Gastrocnemius medialis (tissue), 4 donors: ENCODE measurements around the gene GRM5. TPM values are rescaled to one million over a fixed set of nuclear protein-coding genes. Genes with fewer than 3 reads are reported as not detected.

Experiments used
- ATAC-seq, 2 donors: fragments of 150-250 bp; one replicate each; pipeline ENCODE4 v1.9.1; 2016
- DNase-seq, 2 donors: peaks; one replicate each; pipeline ENCODE4 v3.0.0-alpha.2; 2019
- H3K27ac ChIP-seq, 4 donors: fragments of 200-600 bp; sonication (generic); 1 replicate in 1 of 4; 2 replicates in 3 of 4; pipeline ENCODE4 v1.5.1; 2016 to 2018; ENCODE audit warnings: mild to moderate bottlenecking in 2 of 4, moderate library complexity in 1 of 4
- H3K27me3 ChIP-seq, 3 donors: fragments of 200-600 bp; sonication (generic) in 2 of 3; 1 replicate in 1 of 3; 2 replicates in 2 of 3; pipeline versions ENCODE4 v1.5.1 to v1.6.0; 2016 to 2019; ENCODE audit warnings: mild to moderate bottlenecking in 1 of 3, moderate library complexity in 1 of 3
- H3K36me3 ChIP-seq, 2 donors: fragments of 200-600 bp; sonication (generic) in 1 of 2; one replicate each; pipeline ENCODE4 v1.5.1; 2017 to 2018
- H3K4me1 ChIP-seq, 2 donors: fragments of 200-600 bp; sonication (generic) in 1 of 2; one replicate each; pipeline ENCODE4 v1.5.1; 2016 to 2017; ENCODE audit warnings: mild to moderate bottlenecking in 2 of 2
- H3K4me3 ChIP-seq, 4 donors: fragments of 200-600 bp; sonication (generic) in 3 of 4; 1 replicate in 1 of 4; 2 replicates in 3 of 4; pipeline ENCODE4 v1.5.1; 2016 to 2019; ENCODE audit warnings: mild to moderate bottlenecking in 2 of 4
- H3K9me3 ChIP-seq, 3 donors: fragments of 200-600 bp; sonication (generic) in 2 of 3; 1 replicate in 1 of 3; 2 replicates in 2 of 3; pipeline ENCODE4 v1.5.1; 2016 to 2019
- POLR2A ChIP-seq, 2 donors: fragments of 450-650 bp; IDR thresholded peaks; one replicate each; pipeline ENCODE4 v1.6.1; 2017; ENCODE audit warnings: antibody characterized with exemption in 2 of 2, mild to moderate bottlenecking in 2 of 2, moderate library complexity in 2 of 2
- in situ Hi-C, 4 donors: fragments of 200-750 bp; cut with MboI; loops; one replicate each; pipeline versions ENCODE4 v1.15.0 to v1.8.0; 2017; ENCODE audit warnings: low sequenced_read_pairs in 4 of 4
- intact Hi-C: fragments of 100-400 bp; cut with DNase I; formaldehyde crosslinking; loops from one replicate; pipeline ENCODE4 v1.15.1; 2023; ENCODE audit warnings: low total_unique reads
- total RNA-seq, 4 donors: library from RNA; depleted of rRNA; stranded (reverse); fragments of >200 nt; gene quantifications; one replicate each; pipeline versions ENCODE4 v1.1.0 to v1.2.3, GENCODE V29; 2016
- TF ChIP-seq, protein P1 (sequence below), 5 experiments: fragments of 450-650 bp in 3 of 5; fragments of 200-600 bp in 2 of 5; sonication (generic) in 2 of 5; IDR thresholded peaks in 4 of 5; conservative IDR thresholded peaks in 1 of 5; 1 replicate in 4 of 5; 2 replicates in 1 of 5; pipeline ENCODE4 v1.5.1; 2016 to 2019; ENCODE audit warnings: antibody characterized with exemption in 5 of 5, mild to moderate bottlenecking in 3 of 5, moderate library complexity in 3 of 5

GRM5 gene
- total RNA-seq, 4 donors from 2014 or later, result not detected

DNA sequence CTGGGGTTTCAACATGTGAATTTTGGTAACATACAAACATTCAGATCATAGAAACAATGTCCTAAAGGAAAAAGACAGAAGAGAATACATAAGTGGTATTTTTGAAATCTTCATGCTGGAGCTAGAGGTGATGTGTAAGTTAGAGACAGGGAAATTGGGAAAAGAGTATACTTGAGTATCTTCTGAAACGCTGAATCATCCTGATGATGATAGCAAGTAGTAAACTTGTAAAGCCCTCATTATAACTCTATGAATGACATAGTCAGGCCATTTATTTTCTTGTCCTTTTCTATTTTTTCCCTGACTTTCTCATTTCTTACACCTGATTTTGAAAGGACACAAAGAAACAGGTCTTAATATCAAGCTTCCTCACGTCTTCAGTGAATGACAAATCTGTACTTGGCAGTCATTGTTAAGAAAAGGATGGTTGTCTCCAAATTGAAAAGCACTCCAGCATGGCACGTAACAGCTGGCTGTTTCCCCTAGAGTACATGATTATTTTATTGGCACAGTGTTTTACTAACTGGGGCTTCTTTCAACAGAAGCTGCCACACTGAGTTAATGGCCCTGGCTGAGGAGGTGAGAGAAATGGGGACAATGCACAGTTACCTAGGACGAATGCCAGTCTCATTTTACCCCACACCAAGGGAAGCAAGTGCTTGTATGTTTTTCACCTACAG is 587.5 kb downstream of the GRM5 start:
- Histone ChIP-seq H3K27ac (no peak overlapping the region), H3K27me3 (no peaks in the 10 kb centered on the region), H3K4me3 (no peak overlapping the region), H3K36me3 (no peaks in the 10 kb centered on the region), H3K4me1 (peaks cover 0 to 6% of the 10 kb centered on the region in 2 donors), H3K9me3 (no peaks in the 10 kb centered on the region)
- no peak for TF ChIP-seq POLR2A (IDR thresholded peaks at IDR 0.05)
- TF ChIP-seq, protein P1, sequence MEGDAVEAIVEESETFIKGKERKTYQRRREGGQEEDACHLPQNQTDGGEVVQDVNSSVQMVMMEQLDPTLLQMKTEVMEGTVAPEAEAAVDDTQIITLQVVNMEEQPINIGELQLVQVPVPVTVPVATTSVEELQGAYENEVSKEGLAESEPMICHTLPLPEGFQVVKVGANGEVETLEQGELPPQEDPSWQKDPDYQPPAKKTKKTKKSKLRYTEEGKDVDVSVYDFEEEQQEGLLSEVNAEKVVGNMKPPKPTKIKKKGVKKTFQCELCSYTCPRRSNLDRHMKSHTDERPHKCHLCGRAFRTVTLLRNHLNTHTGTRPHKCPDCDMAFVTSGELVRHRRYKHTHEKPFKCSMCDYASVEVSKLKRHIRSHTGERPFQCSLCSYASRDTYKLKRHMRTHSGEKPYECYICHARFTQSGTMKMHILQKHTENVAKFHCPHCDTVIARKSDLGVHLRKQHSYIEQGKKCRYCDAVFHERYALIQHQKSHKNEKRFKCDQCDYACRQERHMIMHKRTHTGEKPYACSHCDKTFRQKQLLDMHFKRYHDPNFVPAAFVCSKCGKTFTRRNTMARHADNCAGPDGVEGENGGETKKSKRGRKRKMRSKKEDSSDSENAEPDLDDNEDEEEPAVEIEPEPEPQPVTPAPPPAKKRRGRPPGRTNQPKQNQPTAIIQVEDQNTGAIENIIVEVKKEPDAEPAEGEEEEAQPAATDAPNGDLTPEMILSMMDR (IDR thresholded peaks at IDR 0.05 in 4 of 5, conservative IDR thresholded peaks at IDR 0.05 in 1 of 5), result no peak
- DNase-seq, result no peak
- in situ Hi-C loops (no loop called here), intact Hi-C loops (no loop called here)
- no peak for ATAC-seq

DNA sequence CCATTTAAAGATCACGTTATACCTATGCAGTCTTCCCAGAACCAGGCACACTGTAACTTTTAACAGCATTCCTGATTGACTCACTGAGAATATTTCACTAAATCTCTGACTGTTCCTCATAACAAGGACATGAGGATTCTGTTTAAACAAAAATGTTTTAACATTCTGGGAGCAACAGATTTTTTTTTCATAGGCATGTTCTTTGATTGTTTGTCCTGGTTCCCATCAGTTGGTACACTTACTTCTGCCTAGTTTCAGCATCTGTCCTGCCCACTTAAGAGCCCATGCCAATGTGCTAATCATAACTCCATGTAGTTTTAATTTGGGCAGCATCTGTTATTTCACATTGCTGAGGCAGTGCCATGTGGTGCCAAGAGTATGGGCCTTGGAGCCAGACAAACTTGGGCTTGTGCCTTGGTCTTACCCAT is 589.8 kb downstream of the GRM5 start:
- Histone ChIP-seq H3K27ac (no peak overlapping the region), H3K27me3 (no peaks in the 10 kb centered on the region), H3K9me3 (no peaks in the 10 kb centered on the region), H3K4me3 (no peak overlapping the region), H3K4me1 (peaks cover 0 to 6% of the 10 kb centered on the region in 2 donors), H3K36me3 (no peaks in the 10 kb centered on the region)
- in situ Hi-C loops (no loop called here), intact Hi-C loops (no loop called here)
- ATAC-seq (no peak), DNase-seq (no peak)
- TF ChIP-seq POLR2A (IDR thresholded peaks at IDR 0.05), result no peak
- TF ChIP-seq, protein P1 (IDR thresholded peaks at IDR 0.05 in 4 of 5, conservative IDR thresholded peaks at IDR 0.05 in 1 of 5), result no peak

DNA sequence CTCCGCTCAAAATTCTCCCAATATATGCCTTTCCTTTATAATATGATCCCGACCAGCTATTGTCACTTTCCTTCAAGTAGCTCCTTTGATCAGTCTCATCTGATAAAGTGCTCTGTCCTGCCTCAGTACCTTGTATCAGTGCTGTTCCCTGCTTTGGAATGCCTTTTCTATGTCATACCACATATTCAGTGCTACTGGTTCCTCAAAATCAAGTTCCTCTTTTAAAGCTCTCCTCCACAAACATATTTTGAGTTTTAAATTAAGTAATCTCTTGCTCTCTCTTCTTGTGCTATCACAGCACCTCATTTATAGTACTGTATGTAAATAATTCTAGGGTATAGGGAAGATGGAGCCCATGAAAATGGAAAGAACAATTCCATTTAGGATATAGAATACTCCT is 591.1 kb downstream of the GRM5 start:
- no peaks in the 10 kb centered on the region for H3K27me3 ChIP-seq
- ATAC-seq (no peak), DNase-seq (no peak)
- peaks cover 0 to 6% of the 10 kb centered on the region in 2 donors for H3K4me1 ChIP-seq
- in situ Hi-C loops (no loop called here), intact Hi-C loops (no loop called here)
- no peaks in the 10 kb centered on the region for H3K9me3 ChIP-seq
- H3K4me3 ChIP-seq, result no peak overlapping the region
- no peaks in the 10 kb centered on the region for H3K36me3 ChIP-seq
- H3K27ac ChIP-seq, result no peak overlapping the region
- TF ChIP-seq, protein P1 (IDR thresholded peaks at IDR 0.05 in 4 of 5, conservative IDR thresholded peaks at IDR 0.05 in 1 of 5), result no peak
- no peak for TF ChIP-seq POLR2A (IDR thresholded peaks at IDR 0.05)

DNA sequence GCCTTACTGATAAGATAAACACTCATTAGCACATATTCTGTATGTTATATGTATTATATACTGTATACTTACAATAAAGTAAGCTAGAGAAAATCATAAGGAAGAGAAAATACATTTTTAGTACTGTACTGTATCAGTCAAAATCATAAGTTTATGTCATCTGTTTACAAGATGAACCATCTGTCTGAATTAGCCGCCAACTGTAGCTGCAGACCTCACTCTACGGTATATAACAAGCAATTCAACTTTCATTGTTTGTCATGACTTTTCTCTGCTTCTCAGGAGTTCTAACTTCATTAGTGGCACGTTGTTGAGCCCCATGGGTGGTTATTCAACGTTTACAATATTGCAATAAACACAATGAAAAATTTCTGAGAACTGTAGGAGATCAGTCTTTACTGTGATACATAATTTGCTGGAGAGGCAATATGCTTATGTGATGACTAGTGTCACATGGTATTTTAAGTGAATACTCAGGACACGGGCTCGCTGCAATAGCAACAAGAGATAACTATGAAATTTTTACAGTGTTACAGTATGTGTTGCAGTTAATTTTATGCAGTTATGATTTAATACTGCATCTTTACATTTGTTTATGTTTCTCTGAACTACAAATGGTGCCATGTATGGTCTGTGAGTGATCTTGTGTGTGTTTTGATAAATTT is 596.1 kb downstream of the GRM5 start:
- no peak for TF ChIP-seq POLR2A (IDR thresholded peaks at IDR 0.05)
- TF ChIP-seq, protein P1 (IDR thresholded peaks at IDR 0.05 in 4 of 5, conservative IDR thresholded peaks at IDR 0.05 in 1 of 5), result no peak
- Histone ChIP-seq H3K27ac (no peak overlapping the region), H3K36me3 (no peaks in the 10 kb centered on the region), H3K4me3 (no peak overlapping the region), H3K27me3 (no peaks in the 10 kb centered on the region), H3K4me1 (no peaks in the 10 kb centered on the region), H3K9me3 (no peaks in the 10 kb centered on the region)
- in situ Hi-C loops, result no loop called here
- no peak for ATAC-seq
- DNase-seq, result no peak
- intact Hi-C loops, result no loop called here
